T-cell (primary cell): ENCODE measurements around the gene SELENOW. TPM values are rescaled to one million over a fixed set of nuclear protein-coding genes. Genes with fewer than 3 reads are reported as not detected.
"Not testable (repeated sequence)": the region's sequence is repeated elsewhere in the genome, so short reads cannot be mapped to it uniquely, and the experiment has no call there.

Experiments
- ATAC-seq, 4 experiments: fragments of 200-7000 bp in 3 of 4; fragments of 150-1000 bp in 1 of 4; cut with Tn5 transposase; replicated peaks in 1 of 4; 1 replicate in 3 of 4; 2 replicates in 1 of 4; pipeline ENCODE4 v1.10.0; 2021; ENCODE audit warnings: moderate library complexity in 3 of 4, mild to moderate bottlenecking in 2 of 4, moderate number of reproducible peaks in 1 of 4
- CTCF ChIA-PET, 2 donors: fragments of 300-600 bp; sonication (Branson Sonifier 250); formaldehyde crosslinking; loops; one replicate each; lab custom pipeline; 2022; ENCODE audit warnings: antibody characterized with exemption in 2 of 2; lab: Charles Lee
- POLR2A ChIA-PET, 2 donors: fragments of 300-600 bp; sonication (Branson Sonifier 250); formaldehyde crosslinking; loops; one replicate each; lab custom pipeline; 2022; ENCODE audit warnings: antibody characterized with exemption in 2 of 2; lab: Charles Lee
- DNase-seq, 35 experiments: peaks; one replicate each; pipeline versions ENCODE4 v3.0.0 to v3.0.0-alpha.2; 2013 to 2023
- H3K27ac ChIP-seq: one replicate; pipeline ENCODE4 v1.5.1; 2013; ENCODE audit warnings: low read length
- H3K27me3 ChIP-seq, 2 experiments: replicated peaks in 1 of 2; 1 replicate in 1 of 2; 2 replicates in 1 of 2; pipeline versions ENCODE4 v1.6.1 to v1.7.0; 2013; ENCODE audit warnings: low read length in 1 of 2, mixed read lengths in 1 of 2; ENCODE audit not compliant: control insufficient read depth in 2 of 2, insufficient read depth in 2 of 2; ENCODE audit errors: extremely low read depth in 1 of 2
- H3K36me3 ChIP-seq, 2 donors: 1 replicate in 1 of 2; 2 replicates in 1 of 2; pipeline versions ENCODE4 v1.6.1 to v1.7.0; 2013; ENCODE audit warnings: low read length in 1 of 2; ENCODE audit not compliant: control insufficient read depth in 2 of 2, insufficient read depth in 1 of 2; ENCODE audit errors: extremely low read depth in 1 of 2
- H3K4me1 ChIP-seq, 2 experiments: 1 replicate in 1 of 2; 2 replicates in 1 of 2; pipeline versions ENCODE4 v1.6.1 to v1.7.0; 2013; ENCODE audit warnings: low read length in 2 of 2, mixed read lengths in 1 of 2; ENCODE audit not compliant: insufficient read depth in 2 of 2, control insufficient read depth in 1 of 2; ENCODE audit errors: extremely low read depth in 1 of 2
- H3K4me3 ChIP-seq, 2 donors: 1 replicate in 1 of 2; 2 replicates in 1 of 2; pipeline versions ENCODE4 v1.5.1 to v1.7.0; 2013; ENCODE audit warnings: mild to moderate bottlenecking in 2 of 2, low read length in 1 of 2, moderate library complexity in 1 of 2; ENCODE audit not compliant: control insufficient read depth in 1 of 2; ENCODE audit errors: extremely low read depth in 1 of 2
- H3K9me3 ChIP-seq: 2 replicates; pipeline ENCODE4 v1.7.0; 2013
- H3K27ac Mint-ChIP-seq, 2 donors: one replicate each; pipeline ENCODE4 v1.8.0; 2020 to 2021; ENCODE audit warnings: mild to moderate bottlenecking in 2 of 2, mixed read lengths in 2 of 2
- H3K27me3 Mint-ChIP-seq, 2 donors: one replicate each; pipeline ENCODE4 v1.8.0; 2021 to 2022; ENCODE audit warnings: mixed read lengths in 2 of 2
- H3K36me3 Mint-ChIP-seq: one replicate; pipeline ENCODE4 v1.8.0; 2021; ENCODE audit warnings: mixed read lengths
- H3K4me1 Mint-ChIP-seq, 3 donors: one replicate each; pipeline ENCODE4 v1.8.0; 2020 to 2022; ENCODE audit warnings: mixed read lengths in 3 of 3, mild to moderate bottlenecking in 1 of 3
- H3K4me3 Mint-ChIP-seq, 3 donors: one replicate each; pipeline ENCODE4 v1.8.0; 2020 to 2022; ENCODE audit warnings: mild to moderate bottlenecking in 3 of 3, mixed read lengths in 3 of 3, moderate library complexity in 3 of 3
- H3K9me3 Mint-ChIP-seq, 3 donors: one replicate each; pipeline ENCODE4 v1.8.0; 2020 to 2022; ENCODE audit warnings: mixed read lengths in 3 of 3
- WGBS: methylation state at CpG from one replicate; pipeline ENCODE4 v1.1.5; 2013; ENCODE audit warnings: missing lambda C conversion rate; ENCODE audit not compliant: insufficient coverage; 5-methylcytosine and 5-hydroxymethylcytosine counted together
- total RNA-seq, 35 experiments: library from RNA in 6 of 35; stranded (reverse) in 6 of 35; fragments of 120-200 nt in 1 of 35; gene quantifications; one replicate each; pipeline versions ENCODE4 v1.2.1 to v1.2.4 and lab custom pipeline; 2013 to 2026

SELENOW gene
- total RNA-seq, 5 donors from 2014 or later (not counting 1 experiment from before 2014, with no cell fraction given): 91.5 to 111 (median 101) TPM

GRCh38 chr19:47771291-47771690 is 7.2 kb upstream of the SELENOW start:
- POLR2A ChIA-PET, ATAC-seq, H3K9me3 Mint-ChIP-seq, H3K27me3 Mint-ChIP-seq, H3K36me3 Mint-ChIP-seq, H3K27ac Mint-ChIP-seq, H3K4me3 Mint-ChIP-seq, DNase-seq, H3K36me3 ChIP-seq, H3K4me1 ChIP-seq, H3K27me3 ChIP-seq, H3K9me3 ChIP-seq, H3K27ac ChIP-seq, H3K4me3 ChIP-seq, CTCF ChIA-PET: not testable (repeated sequence)
- 69% methylated on average over 5 of the region's 6 CpGs for WGBS
- H3K4me1 Mint-ChIP-seq: peaks cover 0 to 12% (median 10%) of the 10 kb centered on the region in 3 donors

GRCh38 chr19:47776568-47776967 is 1.9 kb upstream of the SELENOW start:
- H3K36me3 ChIP-seq: peaks cover 6 to 8% of the 10 kb centered on the region in 2 donors
- Mint-ChIP-seq H3K4me1 (peaks cover 24 to 35% (median 35%) of the 10 kb centered on the region in 3 donors), H3K4me3 (peak overlapping the region in 2 of 3 donors; percentile 41 to 95), H3K9me3 (no peaks in the 10 kb centered on the region), H3K27me3 (no peaks in the 10 kb centered on the region), H3K27ac (no peak overlapping the region), H3K36me3 (peaks cover 9% of the 10 kb centered on the region)
- peaks cover 0 to 36% of the 10 kb centered on the region in 2 experiments for H3K4me1 ChIP-seq
- ChIA-PET CTCF (no interaction called here), POLR2A (no interaction called here)
- no CpG with 5 or more reads among the region's 4 CpGs for WGBS
- H3K9me3 ChIP-seq: no peaks in the 10 kb centered on the region
- no peak overlapping the region for H3K4me3 ChIP-seq
- no peak for ATAC-seq
- no peak overlapping the region for H3K27ac ChIP-seq
- no peaks in the 10 kb centered on the region for H3K27me3 ChIP-seq
- no peak for DNase-seq

GRCh38 chr19:47777245-47778048 is 1.1 kb upstream of the SELENOW start:
- H3K4me3 Mint-ChIP-seq: peak overlapping the region; percentile 94 to 96 (median 95)
- peak overlapping the region; percentile 80 to 83 for H3K4me3 ChIP-seq
- H3K27ac Mint-ChIP-seq: peak overlapping the region in 1 of 2 donors; percentile 97
- DNase-seq, H3K27me3 ChIP-seq, CTCF ChIA-PET, H3K9me3 Mint-ChIP-seq, POLR2A ChIA-PET, H3K9me3 ChIP-seq, H3K27me3 Mint-ChIP-seq, ATAC-seq, H3K27ac ChIP-seq: not testable (repeated sequence)
- WGBS: 83% methylated on average over 7 of the region's 23 CpGs
- peaks cover 26 to 38% (median 38%) of the 10 kb centered on the region in 3 donors for H3K4me1 Mint-ChIP-seq
- H3K4me1 ChIP-seq: peaks cover 0 to 36% of the 10 kb centered on the region in 2 experiments
- peaks cover 8 to 14% of the 10 kb centered on the region in 2 donors for H3K36me3 ChIP-seq
- peaks cover 14% of the 10 kb centered on the region for H3K36me3 Mint-ChIP-seq

GRCh38 chr19:47778954-47779351 is 450 bp downstream of the SELENOW start:
- H3K4me1 ChIP-seq: peaks cover 0 to 36% of the 10 kb centered on the region in 2 experiments
- ATAC-seq: peak in 3 of 4 experiments; percentile 2 to 7 (median 5)
- peak overlapping the region; percentile 80 to 83 for H3K4me3 ChIP-seq
- peak overlapping the region; percentile 94 to 96 (median 95) for H3K4me3 Mint-ChIP-seq
- peaks cover 9 to 16% of the 10 kb centered on the region in 2 donors for H3K36me3 ChIP-seq
- peak overlapping the region; percentile 99 for H3K27ac ChIP-seq
- 0% methylated on average over 12 of the region's 20 CpGs for WGBS
- peaks cover 21% of the 10 kb centered on the region for H3K36me3 Mint-ChIP-seq
- CTCF ChIA-PET: no interaction called here
- POLR2A ChIA-PET: no interaction called here
- no peaks in the 10 kb centered on the region for H3K27me3 Mint-ChIP-seq
- no peaks in the 10 kb centered on the region for H3K27me3 ChIP-seq
- no peaks in the 10 kb centered on the region for H3K9me3 Mint-ChIP-seq
- no peaks in the 10 kb centered on the region for H3K9me3 ChIP-seq
- H3K27ac Mint-ChIP-seq: peak overlapping the region; percentile 88 to 97
- peaks cover 26 to 38% (median 38%) of the 10 kb centered on the region in 3 donors for H3K4me1 Mint-ChIP-seq
- DNase-seq: peak in 3 of 35 experiments; percentile 13 to 32 (median 19)

- ATAC-seq: no peak
- H3K36me3 Mint-ChIP-seq: peaks cover 28% of the 10 kb centered on the region
- Histone ChIP-seq H3K4me1 (peaks cover 0 to 36% of the 10 kb centered on the region in 2 experiments), H3K36me3 (peaks cover 15 to 19% of the 10 kb centered on the region in 2 donors), H3K27ac (peak overlapping the region; percentile 99), H3K4me3 (peak overlapping the region; percentile 80 to 83), H3K27me3 (no peaks in the 10 kb centered on the region), H3K9me3 (no peaks in the 10 kb centered on the region)
- no peaks in the 10 kb centered on the region for H3K9me3 Mint-ChIP-seq
- no peak for DNase-seq
- H3K4me3 Mint-ChIP-seq: peak overlapping the region; percentile 94 to 96 (median 95)
- ChIA-PET CTCF (no interaction called here), POLR2A (no interaction called here)
- H3K27ac Mint-ChIP-seq: peak overlapping the region; percentile 88 to 97
- no peaks in the 10 kb centered on the region for H3K27me3 Mint-ChIP-seq
- H3K4me1 Mint-ChIP-seq: peaks cover 26 to 38% (median 38%) of the 10 kb centered on the region in 3 donors
- 86% methylated on average over 20 of the region's 24 CpGs for WGBS
Measured at GRCh38 chr19:47779524-47780214, 1.2 kb downstream of the SELENOW start.

GRCh38 chr19:47780215-47780551 is 1.7 kb downstream of the SELENOW start:
- Histone ChIP-seq H3K27ac (no peak overlapping the region), H3K4me1 (peaks cover 0 to 36% of the 10 kb centered on the region in 2 experiments)

More at GRCh38 chr19:47780215-47780551, 1.7 kb downstream of the SELENOW start:
- Histone ChIP-seq H3K27me3 (no peaks in the 10 kb centered on the region), H3K4me3 (no peak overlapping the region), H3K36me3 (peaks cover 15 to 22% of the 10 kb centered on the region in 2 donors), H3K9me3 (no peaks in the 10 kb centered on the region)
- CTCF ChIA-PET: no interaction called here
- peaks cover 26 to 38% (median 38%) of the 10 kb centered on the region in 3 donors for H3K4me1 Mint-ChIP-seq
- H3K27me3 Mint-ChIP-seq: no peaks in the 10 kb centered on the region
- H3K36me3 Mint-ChIP-seq: peaks cover 29% of the 10 kb centered on the region
- no peaks in the 10 kb centered on the region for H3K9me3 Mint-ChIP-seq
- ATAC-seq: no peak
- H3K27ac Mint-ChIP-seq: peak overlapping the region; percentile 88 to 97
- DNase-seq: no peak
- WGBS: 85% methylated on average over 4 of the region's 9 CpGs
- POLR2A ChIA-PET: no interaction called here
- H3K4me3 Mint-ChIP-seq: peak overlapping the region; percentile 41 to 96 (median 94)
